KG1 (cell line): ENCODE measurements around the gene C1QTNF9.
"Not testable (repeated sequence)": the region's sequence is repeated elsewhere in the genome, so short reads cannot be mapped to it uniquely, and the experiment has no call there.

Experiments
- DNase-seq: peaks from one replicate; lab custom pipeline; 2025; lab: John Stamatoyannopoulos, UW

Gene C1QTNF9

GRCh38 chr13:24309300-24309699, at the start of gene C1QTNF9:
C1QTNF9 (plus strand) TSS chr13:24309580; CDS start chr13:24316004, 6,424 bp downstream.
- DNase-seq = not testable (repeated sequence)

GRCh38 chr13:24261566-24261965, 47.8 kb upstream of the C1QTNF9 start:
- DNase-seq = no peak

GRCh38 chr13:24263632-24264031, 45.7 kb upstream of the C1QTNF9 start:
- DNase-seq = no peak

- no peak for DNase-seq
These were observed 44.4 kb upstream of the C1QTNF9 start for GRCh38 chr13:24264976-24265375.

- DNase-seq = no peak
These were observed 43.9 kb upstream of the C1QTNF9 start for GRCh38 chr13:24265453-24265852.

- no peak for DNase-seq
These were observed 42.1 kb upstream of the C1QTNF9 start for GRCh38 chr13:24267274-24267673.

GRCh38 chr13:24267801-24268200, 41.6 kb upstream of the C1QTNF9 start:
- DNase-seq = no peak

- no peak for DNase-seq
These were observed 39.6 kb upstream of the C1QTNF9 start for GRCh38 chr13:24269821-24270220.

GRCh38 chr13:24270639-24271141, 38.7 kb upstream of the C1QTNF9 start:
- DNase-seq = peak; percentile 67

- DNase-seq = no peak
These were observed 38.2 kb upstream of the C1QTNF9 start for GRCh38 chr13:24271231-24271600.

GRCh38 chr13:24271601-24272451, 37.6 kb upstream of the C1QTNF9 start:
- DNase-seq = peak; percentile 47

- no peak for DNase-seq
These were observed 36.8 kb upstream of the C1QTNF9 start for GRCh38 chr13:24272452-24273161.

- DNase-seq = no peak
These were observed 35.5 kb upstream of the C1QTNF9 start for GRCh38 chr13:24273926-24274325.

GRCh38 chr13:24274452-24275021, 34.8 kb upstream of the C1QTNF9 start:
- DNase-seq = no peak

- no peak for DNase-seq
These were observed 34.3 kb upstream of the C1QTNF9 start for GRCh38 chr13:24275041-24275440.

GRCh38 chr13:24276306-24276705, 33.1 kb upstream of the C1QTNF9 start:
- DNase-seq = no peak

- DNase-seq = no peak
These were observed 32.5 kb upstream of the C1QTNF9 start for GRCh38 chr13:24276861-24277260.

- no peak for DNase-seq
These were observed 31.6 kb upstream of the C1QTNF9 start for GRCh38 chr13:24277761-24278160.

- no peak for DNase-seq
These were observed 29.9 kb upstream of the C1QTNF9 start for GRCh38 chr13:24279327-24280110.

GRCh38 chr13:24280720-24281119, 28.7 kb upstream of the C1QTNF9 start:
- no peak for DNase-seq

GRCh38 chr13:24281188-24282008, 28.0 kb upstream of the C1QTNF9 start:
- DNase-seq = no peak
